ENCODE data around the gene TMC5. TPM values are rescaled to one million over a fixed set of nuclear protein-coding genes. Genes with fewer than 3 reads are reported as not detected.
A peak's percentile ranks its signal among the peaks of the same experiment; 100 is the strongest.

The TMC5 gene
- total and polyA plus RNA-seq, 2 donors from 2014 or later: 1.0 to 6.6 TPM

DNA sequence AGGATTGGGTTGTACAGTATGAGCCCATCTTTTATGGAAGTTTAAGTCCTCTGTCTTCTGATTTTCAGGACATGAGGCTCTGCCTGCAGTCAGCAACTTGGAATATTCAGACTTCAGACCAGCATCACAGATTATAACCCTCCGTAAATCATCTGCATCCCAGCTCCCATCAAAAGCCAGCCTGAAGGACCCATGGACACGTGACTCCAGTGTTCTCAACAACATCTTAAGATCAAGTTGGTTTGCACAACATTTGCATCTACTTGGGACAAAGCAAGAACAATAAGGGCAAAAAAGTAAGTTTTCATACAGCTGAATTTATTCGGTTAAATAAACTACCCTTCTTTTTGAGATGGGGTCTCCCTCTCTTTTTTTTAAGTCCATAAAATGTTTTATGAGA, 12.7 kb downstream of the TMC5 start:
- DNase-seq (no peak), FAIRE-seq (no peak)
- intact Hi-C loops (cut with DNase I): no loop called here
- Histone ChIP-seq H3K4me1 (ENCODE audit: control insufficient read depth in 2 of 3, insufficient read depth in 2 of 3, low read depth in 1 of 3, low read length in 3 of 3) (no peaks in the 10 kb centered on the region), H3K36me3 (ENCODE audit: control insufficient read depth in 2 of 3, insufficient read depth in 3 of 3, low read length in 3 of 3) (no peaks in the 10 kb centered on the region), H3K9ac (ENCODE audit: low read length in 3 of 3) (no peak overlapping the region), H3K27me3 (ENCODE audit: control insufficient read depth, insufficient read depth, low read length) (no peaks in the 10 kb centered on the region), H3K4me3 (ENCODE audit: low read length in 3 of 3) (no peak overlapping the region), H3K27ac (ENCODE audit: low read depth in 2 of 2, low read length in 2 of 2) (no peak overlapping the region), H3K9me3 (ENCODE audit: control insufficient read depth in 2 of 3, insufficient read depth in 1 of 3, low read length in 3 of 3) (no peaks in the 10 kb centered on the region)
- TF ChIP-seq, protein P1, sequence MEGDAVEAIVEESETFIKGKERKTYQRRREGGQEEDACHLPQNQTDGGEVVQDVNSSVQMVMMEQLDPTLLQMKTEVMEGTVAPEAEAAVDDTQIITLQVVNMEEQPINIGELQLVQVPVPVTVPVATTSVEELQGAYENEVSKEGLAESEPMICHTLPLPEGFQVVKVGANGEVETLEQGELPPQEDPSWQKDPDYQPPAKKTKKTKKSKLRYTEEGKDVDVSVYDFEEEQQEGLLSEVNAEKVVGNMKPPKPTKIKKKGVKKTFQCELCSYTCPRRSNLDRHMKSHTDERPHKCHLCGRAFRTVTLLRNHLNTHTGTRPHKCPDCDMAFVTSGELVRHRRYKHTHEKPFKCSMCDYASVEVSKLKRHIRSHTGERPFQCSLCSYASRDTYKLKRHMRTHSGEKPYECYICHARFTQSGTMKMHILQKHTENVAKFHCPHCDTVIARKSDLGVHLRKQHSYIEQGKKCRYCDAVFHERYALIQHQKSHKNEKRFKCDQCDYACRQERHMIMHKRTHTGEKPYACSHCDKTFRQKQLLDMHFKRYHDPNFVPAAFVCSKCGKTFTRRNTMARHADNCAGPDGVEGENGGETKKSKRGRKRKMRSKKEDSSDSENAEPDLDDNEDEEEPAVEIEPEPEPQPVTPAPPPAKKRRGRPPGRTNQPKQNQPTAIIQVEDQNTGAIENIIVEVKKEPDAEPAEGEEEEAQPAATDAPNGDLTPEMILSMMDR (IDR thresholded peaks at IDR 0.05; ENCODE audit: borderline replicate concordance, extremely low read depth, insufficient read depth): no peak

DNA sequence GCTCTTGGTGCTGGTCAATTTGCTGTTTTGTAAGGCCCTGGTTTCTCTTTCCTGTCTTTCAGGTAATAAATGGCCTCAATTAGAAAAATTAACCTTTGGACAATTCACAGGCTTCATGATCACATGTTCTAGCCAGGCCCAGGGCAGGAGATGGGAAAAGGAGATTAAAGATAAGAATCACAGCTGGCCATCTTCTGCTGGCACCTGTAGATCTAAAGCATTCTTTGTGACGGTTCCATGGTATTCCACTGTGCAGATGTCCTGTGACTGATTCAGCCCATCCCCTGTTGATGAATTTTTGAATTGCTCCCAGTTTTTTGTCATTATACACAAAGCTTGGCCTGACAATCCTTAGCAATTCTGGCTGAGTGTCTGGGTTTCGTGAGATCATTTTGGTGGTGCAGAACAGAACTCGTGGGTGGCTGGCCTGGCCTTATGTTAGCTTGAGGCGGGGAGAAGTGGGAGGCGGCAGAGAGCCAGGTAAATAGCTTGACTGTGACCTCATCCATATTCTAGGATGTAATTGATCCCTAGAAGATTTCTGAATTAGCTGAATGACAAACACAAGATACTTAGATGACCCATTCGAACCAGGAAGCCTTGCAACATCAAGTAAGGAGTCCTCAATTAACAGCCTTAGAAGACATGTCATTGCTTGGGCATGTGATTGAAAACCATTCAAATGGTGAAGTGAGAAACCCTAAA, 14.1 kb downstream of the TMC5 start:
- intact Hi-C loops (cut with DNase I): no loop called here
- no peak overlapping the region for H3K9ac ChIP-seq (ENCODE audit: low read length in 3 of 3)
- no peak overlapping the region for H3K4me3 ChIP-seq (ENCODE audit: low read length in 3 of 3)
- TF ChIP-seq, protein P1 (IDR thresholded peaks at IDR 0.05; ENCODE audit: borderline replicate concordance, extremely low read depth, insufficient read depth): no peak
- FAIRE-seq (no peak), DNase-seq (no peak)
- no peaks in the 10 kb centered on the region for H3K27me3 ChIP-seq (ENCODE audit: control insufficient read depth, insufficient read depth, low read length)
- no peak overlapping the region for H3K27ac ChIP-seq (ENCODE audit: low read depth in 2 of 2, low read length in 2 of 2)
- no peaks in the 10 kb centered on the region for H3K4me1 ChIP-seq (ENCODE audit: control insufficient read depth in 2 of 3, insufficient read depth in 2 of 3, low read depth in 1 of 3, low read length in 3 of 3)
- no peaks in the 10 kb centered on the region for H3K9me3 ChIP-seq (ENCODE audit: control insufficient read depth in 2 of 3, insufficient read depth in 1 of 3, low read length in 3 of 3)
- no peaks in the 10 kb centered on the region for H3K36me3 ChIP-seq (ENCODE audit: control insufficient read depth in 2 of 3, insufficient read depth in 3 of 3, low read length in 3 of 3)

DNA sequence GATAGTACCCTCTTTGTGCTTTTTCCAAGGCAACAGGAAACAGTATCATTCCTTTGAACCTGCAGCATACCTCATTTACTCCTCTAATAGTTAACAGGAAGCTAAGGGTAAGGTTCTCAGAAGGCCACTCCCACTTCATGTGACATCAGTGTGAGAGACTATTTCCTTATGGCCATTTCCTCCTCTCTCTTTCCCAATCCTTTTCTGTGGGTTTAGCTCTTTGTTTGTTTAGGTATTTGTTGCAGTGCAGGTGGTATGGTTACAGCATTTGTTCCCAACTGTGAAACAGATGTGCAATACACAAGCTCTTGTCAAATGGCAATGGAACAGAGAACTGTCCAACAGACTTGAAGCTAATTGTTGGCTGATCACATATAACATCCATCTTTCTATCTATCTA, 14.7 kb downstream of the TMC5 start:
- Histone ChIP-seq H3K9me3 (ENCODE audit: control insufficient read depth in 2 of 3, insufficient read depth in 1 of 3, low read length in 3 of 3) (no peaks in the 10 kb centered on the region), H3K36me3 (ENCODE audit: control insufficient read depth in 2 of 3, insufficient read depth in 3 of 3, low read length in 3 of 3) (no peaks in the 10 kb centered on the region), H3K27me3 (ENCODE audit: control insufficient read depth, insufficient read depth, low read length) (no peaks in the 10 kb centered on the region), H3K9ac (ENCODE audit: low read length in 3 of 3) (no peak overlapping the region), H3K27ac (ENCODE audit: low read depth in 2 of 2, low read length in 2 of 2) (no peak overlapping the region), H3K4me3 (ENCODE audit: low read length in 3 of 3) (no peak overlapping the region), H3K4me1 (ENCODE audit: control insufficient read depth in 2 of 3, insufficient read depth in 2 of 3, low read depth in 1 of 3, low read length in 3 of 3) (no peaks in the 10 kb centered on the region)
- intact Hi-C loops (cut with DNase I): no loop called here
- FAIRE-seq (no peak), DNase-seq (peak in 2 of 5 donors; percentile 33 to 45)
- TF ChIP-seq, protein P1 (IDR thresholded peaks at IDR 0.05; ENCODE audit: borderline replicate concordance, extremely low read depth, insufficient read depth): no peak

DNA sequence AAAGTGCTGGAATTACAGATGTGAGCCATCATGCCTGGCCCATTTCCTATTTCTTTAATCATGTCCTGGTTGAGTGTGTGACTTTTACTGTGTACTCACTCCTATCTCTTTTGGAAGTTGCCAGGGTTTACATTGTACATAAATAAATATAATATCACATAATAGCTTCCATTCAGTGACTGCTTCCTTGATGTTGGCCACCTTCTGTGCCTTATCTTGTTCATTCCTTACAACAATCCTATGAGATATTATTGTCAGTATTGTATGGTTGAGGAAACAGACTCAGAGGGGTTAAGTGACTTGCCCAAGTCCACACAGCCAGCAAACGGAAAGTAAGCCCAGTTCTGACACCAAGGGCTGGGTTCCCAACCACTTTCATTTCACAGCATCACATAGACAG, 16.9 kb downstream of the TMC5 start:
- no peak for FAIRE-seq
- Histone ChIP-seq H3K27me3 (ENCODE audit: control insufficient read depth, insufficient read depth, low read length) (no peaks in the 10 kb centered on the region), H3K36me3 (ENCODE audit: control insufficient read depth in 2 of 3, insufficient read depth in 3 of 3, low read length in 3 of 3) (no peaks in the 10 kb centered on the region), H3K27ac (ENCODE audit: low read depth in 2 of 2, low read length in 2 of 2) (no peak overlapping the region), H3K4me1 (ENCODE audit: control insufficient read depth in 2 of 3, insufficient read depth in 2 of 3, low read depth in 1 of 3, low read length in 3 of 3) (no peaks in the 10 kb centered on the region), H3K9me3 (ENCODE audit: control insufficient read depth in 2 of 3, insufficient read depth in 1 of 3, low read length in 3 of 3) (no peaks in the 10 kb centered on the region), H3K4me3 (ENCODE audit: low read length in 3 of 3) (no peak overlapping the region), H3K9ac (ENCODE audit: low read length in 3 of 3) (no peak overlapping the region)
- intact Hi-C loops (cut with DNase I): no loop called here
- no peak for DNase-seq
- TF ChIP-seq, protein P1 (IDR thresholded peaks at IDR 0.05; ENCODE audit: borderline replicate concordance, extremely low read depth, insufficient read depth): no peak

Measured in kidney (tissue), 14 donors.